HG03095 (cell line): ENCODE results near the gene ANKS1A.
"Not testable (repeated sequence)": the region's sequence is repeated elsewhere in the genome, so short reads cannot be mapped to it uniquely, and the experiment has no call there.

Experiments
- ATAC-seq: cut with Tn5 transposase; IDR thresholded peaks from one replicate; pipeline ENCODE4 v1.9.1; 2021; ENCODE audit warnings: moderate library complexity; ENCODE audit not compliant: unreplicated experiment

The ANKS1A gene

GRCh38 chr6:34990971-34991560 is 102.0 kb downstream of the ANKS1A start:
- ATAC-seq: no peak

- ATAC-seq: no peak
These were observed 103.3 kb downstream of the ANKS1A start for GRCh38 chr6:34992376-34992775.

- ATAC-seq: no peak
These were observed 104.2 kb downstream of the ANKS1A start for GRCh38 chr6:34993213-34993612.

GRCh38 chr6:34994693-34995092 is 105.6 kb downstream of the ANKS1A start:
- ATAC-seq: no peak

GRCh38 chr6:34998417-34998816 is 109.4 kb downstream of the ANKS1A start:
- ATAC-seq: not testable (repeated sequence)

GRCh38 chr6:34999153-34999552 is 110.1 kb downstream of the ANKS1A start:
- ATAC-seq: not testable (repeated sequence)

GRCh38 chr6:34999962-35000361 is 110.9 kb downstream of the ANKS1A start:
- ATAC-seq: not testable (repeated sequence)

GRCh38 chr6:35001349-35001748 is 112.3 kb downstream of the ANKS1A start:
- ATAC-seq: not testable (repeated sequence)

GRCh38 chr6:35003886-35004530 is 115.0 kb downstream of the ANKS1A start:
- ATAC-seq: not testable (repeated sequence)

- no peak for ATAC-seq
These were observed 118.0 kb downstream of the ANKS1A start for GRCh38 chr6:35007016-35007415.

GRCh38 chr6:35008858-35009257 is 119.8 kb downstream of the ANKS1A start:
- no peak for ATAC-seq

- peak; percentile 77 for ATAC-seq
These were observed 122.3 kb downstream of the ANKS1A start for GRCh38 chr6:35011096-35012041.

- ATAC-seq: no peak
These were observed 124.6 kb downstream of the ANKS1A start for GRCh38 chr6:35013701-35014100.

GRCh38 chr6:35014341-35014740 is 125.3 kb downstream of the ANKS1A start:
- ATAC-seq: no peak

- no peak for ATAC-seq
These were observed 125.7 kb downstream of the ANKS1A start for GRCh38 chr6:35014786-35015185.

- no peak for ATAC-seq
These were observed 126.4 kb downstream of the ANKS1A start for GRCh38 chr6:35015476-35015875.

- no peak for ATAC-seq
These were observed 126.9 kb downstream of the ANKS1A start for GRCh38 chr6:35015996-35016395.

GRCh38 chr6:35016502-35017321 is 127.7 kb downstream of the ANKS1A start:
- ATAC-seq: no peak

GRCh38 chr6:35017411-35018181 is 128.5 kb downstream of the ANKS1A start:
- no peak for ATAC-seq

GRCh38 chr6:35018182-35018519 is 129.1 kb downstream of the ANKS1A start:
- ATAC-seq: no peak
